ENCODE results near the gene IGF2BP2. TPM values are rescaled to one million over a fixed set of nuclear protein-coding genes. Genes with fewer than 3 reads are reported as not detected.
"Not testable (repeated sequence)": the region's sequence is repeated elsewhere in the genome, so short reads cannot be mapped to it uniquely, and the experiment has no call there.

Gene IGF2BP2
- total RNA-seq, 1 donor from 2014 or later = 19.0 TPM

DNA sequence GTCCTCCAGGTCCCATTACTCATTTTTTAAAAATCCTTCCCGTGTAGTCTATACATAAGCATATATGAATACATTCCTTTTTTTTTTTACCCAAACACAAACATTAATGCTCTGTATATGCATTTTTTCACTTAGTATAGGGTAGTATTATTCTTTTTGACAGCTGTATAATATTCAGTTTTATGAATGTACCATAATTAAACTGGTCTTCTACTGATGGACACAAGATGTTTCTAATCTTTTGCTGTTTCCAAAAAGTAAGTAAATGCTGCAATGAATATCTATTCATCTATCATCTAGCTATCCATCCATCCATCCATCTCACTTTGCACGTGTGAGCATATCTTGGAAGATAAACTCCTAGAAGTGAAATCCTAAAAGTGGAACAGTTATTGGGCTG, 110.8 kb downstream of the IGF2BP2 start:
- DNase-seq (ENCODE audit: low read depth in 2 of 2) = no peak

DNA sequence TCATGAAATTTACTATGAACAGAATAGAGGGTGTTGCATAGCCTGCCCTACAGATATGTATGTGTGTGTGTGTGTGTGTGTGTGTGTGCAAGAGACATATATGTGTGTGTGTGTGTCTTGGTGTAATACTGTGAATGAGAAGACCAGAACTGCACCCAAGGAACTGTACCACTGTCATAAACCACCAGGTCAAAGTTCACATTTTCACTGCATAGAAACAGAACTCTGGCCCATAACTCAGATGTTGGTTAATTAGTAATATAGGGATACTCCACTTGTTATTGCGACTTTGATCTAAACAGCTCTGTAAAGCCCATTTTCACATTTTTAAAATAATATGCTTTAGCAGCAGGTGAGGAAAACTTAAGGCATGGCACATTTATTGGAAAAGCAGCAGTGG, 111.8 kb downstream of the IGF2BP2 start:
- no peak for DNase-seq (ENCODE audit: low read depth in 2 of 2)

DNA sequence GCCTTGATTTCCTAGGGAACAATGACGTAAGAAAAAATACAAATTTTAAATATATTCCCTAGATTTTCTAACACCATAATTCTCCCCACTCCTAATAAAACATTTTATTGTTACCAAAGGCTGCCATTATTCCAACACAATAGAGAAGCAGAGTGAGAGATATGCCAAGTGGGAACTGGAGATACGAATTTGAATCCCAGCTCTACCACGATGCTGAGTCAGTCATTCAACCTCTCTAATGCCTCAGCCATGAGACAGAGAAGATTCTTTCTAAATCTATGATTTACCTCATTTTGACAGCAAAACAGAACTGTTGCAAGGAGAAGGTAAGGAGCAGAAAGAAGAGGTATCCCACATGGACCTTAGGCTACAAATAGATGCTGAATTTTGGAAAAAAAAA, 112.5 kb downstream of the IGF2BP2 start:
- no peak for DNase-seq (ENCODE audit: low read depth in 2 of 2)

DNA sequence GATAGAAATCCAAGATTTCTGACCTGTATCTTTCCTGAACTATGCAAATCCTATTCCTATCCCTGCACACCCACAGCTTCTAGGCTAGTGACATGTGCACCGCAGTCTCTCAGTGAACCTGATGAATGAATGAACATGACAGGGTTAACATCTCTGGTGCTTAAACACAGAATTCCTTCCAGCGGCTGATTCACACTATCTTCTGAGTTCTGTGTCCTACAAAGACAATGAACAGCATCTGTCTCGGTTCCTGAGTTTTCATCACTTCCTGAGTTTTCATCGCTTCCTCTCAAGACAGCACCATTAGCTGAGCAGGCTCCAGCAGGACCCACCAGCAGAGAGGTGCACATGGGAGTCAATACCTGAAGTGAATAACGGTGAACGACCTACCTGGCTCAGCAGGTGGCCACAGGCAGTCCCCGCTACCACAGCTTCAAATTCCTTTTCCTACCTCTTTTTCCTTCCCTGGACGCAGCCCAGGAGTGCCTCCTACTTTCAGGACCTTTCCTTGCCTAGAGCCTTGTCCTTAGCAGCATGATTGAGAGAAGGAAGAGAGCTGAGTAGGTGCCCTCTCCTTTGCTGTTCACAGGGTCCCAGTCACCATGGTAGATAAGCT, 113.5 kb downstream of the IGF2BP2 start:
- peak in 1 of 2 donors; percentile 81 for DNase-seq (ENCODE audit: low read depth in 2 of 2)

DNA sequence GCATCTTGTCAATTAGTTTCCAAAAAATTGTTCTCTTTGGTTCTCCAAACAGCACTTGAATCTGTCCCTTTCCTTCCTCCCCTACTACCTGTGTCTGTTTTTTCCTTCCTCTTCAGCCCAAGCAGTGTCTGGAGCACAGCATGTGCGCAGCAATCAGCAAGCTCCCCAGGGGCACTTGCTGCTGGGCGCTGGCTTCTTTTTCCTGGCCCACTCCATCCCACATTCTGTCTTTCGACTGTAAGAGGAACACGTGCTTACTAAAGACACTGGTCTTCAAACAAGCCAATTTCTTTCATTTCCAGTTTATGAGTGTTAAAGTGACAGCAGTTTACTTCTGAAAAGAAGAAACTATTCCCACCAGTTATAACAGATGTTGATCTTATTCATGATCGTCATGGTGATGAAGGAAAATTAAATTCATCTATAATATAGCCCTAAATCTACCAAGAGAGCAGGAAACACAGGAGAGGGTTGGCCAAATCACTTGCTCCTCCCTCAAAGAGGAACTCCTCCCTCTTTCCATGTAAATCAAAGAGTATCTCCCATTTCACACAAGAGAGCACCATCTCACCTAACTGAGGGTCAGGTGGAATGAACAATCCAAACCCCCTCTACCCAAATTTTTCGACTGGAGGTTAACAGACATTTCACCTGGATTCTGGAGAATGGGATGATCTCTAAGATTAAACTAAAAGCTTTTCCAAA, 115.4 kb downstream of the IGF2BP2 start:
- no peak for DNase-seq (ENCODE audit: low read depth in 2 of 2)

DNA sequence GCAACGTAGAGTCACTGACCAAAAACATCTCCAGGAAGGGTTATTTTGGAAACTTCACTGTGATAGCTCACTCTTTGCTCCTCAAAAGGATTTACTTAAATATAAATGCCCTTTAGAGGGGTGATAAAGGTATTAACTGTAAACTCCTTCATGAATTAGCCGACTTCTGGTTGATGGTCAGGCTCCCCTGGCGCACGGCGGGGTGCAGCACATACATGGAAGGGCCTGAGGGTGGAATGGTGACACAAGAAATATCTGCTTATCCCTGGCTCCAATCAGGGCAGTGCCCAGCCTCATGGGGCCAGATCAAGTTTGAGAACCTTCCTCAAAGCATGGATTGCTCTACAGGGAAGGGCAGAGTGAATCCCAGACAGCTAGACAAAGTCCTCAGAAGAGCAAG, 116.5 kb downstream of the IGF2BP2 start:
- no peak for DNase-seq (ENCODE audit: low read depth in 2 of 2)

DNA sequence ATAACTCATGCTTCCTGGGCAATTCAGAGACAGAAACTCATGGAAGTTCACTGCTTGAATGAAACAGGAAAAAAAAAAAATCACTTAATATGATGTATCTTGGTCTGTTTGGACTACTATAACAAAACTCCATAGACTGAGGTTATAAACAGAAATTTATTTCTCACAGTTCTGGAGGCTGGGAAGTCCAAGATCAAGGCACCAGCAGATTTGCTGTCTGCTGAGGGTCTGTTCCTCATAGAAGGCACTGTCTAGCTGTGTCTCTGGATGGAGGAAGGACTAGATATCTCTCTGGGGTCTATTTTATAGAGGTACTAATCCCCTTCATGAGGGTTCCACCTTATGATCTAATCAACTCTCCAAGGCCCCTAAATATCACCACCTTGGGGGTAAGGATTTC, 119.3 kb downstream of the IGF2BP2 start:
- DNase-seq (ENCODE audit: low read depth in 2 of 2) = no peak

DNA sequence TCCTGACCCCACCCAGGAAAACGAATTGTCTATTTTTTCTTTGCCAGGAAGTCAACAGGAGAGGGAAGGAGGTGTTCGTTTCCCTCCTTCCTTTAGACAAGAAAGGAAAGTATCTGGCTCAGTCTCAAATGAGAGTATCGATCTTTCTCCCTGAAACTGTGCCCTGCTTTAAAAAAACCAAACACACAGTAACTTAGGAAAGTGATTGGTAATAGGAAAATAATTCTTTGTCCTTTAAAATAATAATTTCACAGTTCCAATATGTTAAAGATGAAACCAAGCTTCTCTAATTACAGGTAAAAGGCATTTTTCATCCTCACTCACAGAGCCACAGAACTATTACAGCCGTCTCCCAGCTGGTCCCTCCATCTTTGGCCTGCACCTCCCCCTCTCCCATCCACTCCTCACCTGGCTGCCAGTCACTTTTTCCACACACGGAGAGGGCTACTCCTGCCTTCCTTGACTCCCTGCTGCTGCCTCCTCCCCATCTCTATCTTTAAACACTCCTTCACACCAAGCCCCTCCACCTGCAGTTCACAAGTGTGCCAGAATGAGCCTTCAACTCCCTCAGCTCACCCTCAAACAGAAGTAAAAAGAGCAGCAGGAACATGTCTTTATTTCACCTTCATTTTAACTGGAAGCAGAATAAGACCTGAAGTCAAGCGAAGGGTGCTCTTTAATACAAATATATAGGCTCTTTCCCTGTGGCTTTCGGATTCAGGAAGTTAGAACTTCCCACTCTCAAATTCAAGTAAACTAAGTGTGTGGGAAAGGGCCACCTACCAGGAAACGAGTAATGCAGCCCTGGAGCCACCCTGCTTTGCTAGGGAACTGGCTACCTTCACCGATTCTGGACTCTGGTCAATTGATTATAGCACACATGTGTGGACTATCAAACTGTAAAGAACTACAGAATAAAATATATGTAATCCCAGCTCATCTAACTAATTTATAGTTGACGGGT, 122.3 kb downstream of the IGF2BP2 start:
- peak; percentile 65 to 69 for DNase-seq (ENCODE audit: low read depth in 2 of 2)

DNA sequence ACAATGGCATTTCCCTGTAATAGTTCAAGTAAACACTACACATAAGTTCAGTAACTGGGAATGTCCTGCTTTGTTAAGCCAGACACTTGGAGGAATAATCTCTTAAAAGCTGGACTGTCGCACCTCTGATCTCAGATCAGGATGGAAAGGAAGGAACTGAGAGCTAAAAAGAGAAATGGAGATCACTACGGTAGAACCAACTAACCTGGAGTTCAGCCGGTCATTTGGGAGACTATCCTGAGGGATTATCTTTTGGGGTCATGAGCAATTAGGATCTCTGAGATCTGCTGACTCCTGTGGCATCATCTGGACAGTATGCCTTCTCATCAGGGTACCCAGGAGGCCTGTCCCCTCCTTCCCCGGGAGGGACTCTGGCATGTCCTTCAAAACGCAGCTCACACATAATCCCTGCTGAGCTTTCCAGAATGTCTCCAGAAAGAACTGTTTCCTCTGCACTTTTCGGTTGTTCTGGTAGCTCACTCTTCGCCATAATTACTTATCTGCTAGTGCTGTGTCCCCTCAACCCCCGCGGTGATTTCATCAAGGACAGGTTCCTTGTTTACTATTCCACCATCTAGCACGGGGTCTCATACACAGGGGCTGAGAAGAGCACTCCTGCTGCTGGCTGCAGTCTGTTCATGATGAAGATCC, 123.1 kb downstream of the IGF2BP2 start:
- peak; percentile 28 to 38 for DNase-seq (ENCODE audit: low read depth in 2 of 2)

DNA sequence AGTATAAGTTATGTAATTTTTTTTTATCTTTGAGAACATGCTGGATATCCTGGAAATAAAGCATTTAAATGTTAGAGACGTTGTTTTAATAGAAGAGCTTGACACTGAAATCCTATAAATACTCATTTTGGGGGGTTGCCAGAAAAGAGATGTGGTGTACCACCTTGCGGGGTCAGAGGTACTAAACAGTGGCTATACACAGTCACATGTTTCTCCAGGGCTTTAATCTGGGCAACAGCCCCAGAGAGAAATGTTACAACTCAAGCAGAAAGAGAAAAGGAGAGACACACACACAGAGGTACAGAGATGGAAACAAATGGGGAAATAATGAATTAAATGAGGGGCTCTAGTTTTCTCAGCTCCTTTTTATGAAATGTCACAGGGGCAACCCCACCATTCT, 124.9 kb downstream of the IGF2BP2 start:
- peak in 1 of 2 donors; percentile 28 for DNase-seq (ENCODE audit: low read depth in 2 of 2)

DNA sequence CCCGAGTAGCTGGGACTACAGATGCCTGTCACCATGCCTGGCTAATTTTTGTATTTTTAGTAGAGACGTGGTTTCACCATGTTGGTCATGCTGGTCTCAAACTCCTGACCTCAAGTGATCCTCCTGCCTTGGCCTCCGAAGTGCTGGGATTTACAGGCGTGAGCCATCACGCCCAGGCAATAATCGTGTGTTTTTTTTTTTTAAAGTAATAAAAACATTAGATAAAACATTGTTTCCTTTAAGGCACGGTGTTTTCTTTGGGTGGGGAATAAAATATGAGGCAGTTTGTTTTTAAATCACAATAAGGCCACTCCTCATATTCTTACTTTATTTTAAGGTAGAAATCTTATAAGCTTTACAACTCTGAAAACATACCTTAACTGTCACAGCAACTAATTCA, 127.6 kb downstream of the IGF2BP2 start:
- DNase-seq (ENCODE audit: low read depth in 2 of 2) = not testable (repeated sequence)

DNA sequence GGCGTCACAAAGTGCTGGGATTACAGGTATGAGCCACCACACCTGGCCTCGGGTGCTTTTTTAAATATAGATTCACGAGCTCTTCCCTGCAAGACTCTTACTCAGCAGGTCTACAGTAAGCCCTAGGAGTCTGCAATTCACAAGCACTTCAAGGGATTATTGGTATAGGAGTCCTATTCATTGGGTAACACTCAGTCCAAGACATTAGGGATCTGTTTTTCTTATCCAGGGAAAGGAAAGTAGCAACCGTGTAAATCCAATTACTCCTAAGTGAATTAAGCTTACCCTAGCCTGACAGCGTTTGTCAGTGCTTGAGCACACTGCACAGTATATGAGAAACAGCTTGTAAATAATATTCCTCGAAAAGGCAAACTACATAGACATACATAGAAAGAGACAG, 128.8 kb downstream of the IGF2BP2 start:
- no peak for DNase-seq (ENCODE audit: low read depth in 2 of 2)

DNA sequence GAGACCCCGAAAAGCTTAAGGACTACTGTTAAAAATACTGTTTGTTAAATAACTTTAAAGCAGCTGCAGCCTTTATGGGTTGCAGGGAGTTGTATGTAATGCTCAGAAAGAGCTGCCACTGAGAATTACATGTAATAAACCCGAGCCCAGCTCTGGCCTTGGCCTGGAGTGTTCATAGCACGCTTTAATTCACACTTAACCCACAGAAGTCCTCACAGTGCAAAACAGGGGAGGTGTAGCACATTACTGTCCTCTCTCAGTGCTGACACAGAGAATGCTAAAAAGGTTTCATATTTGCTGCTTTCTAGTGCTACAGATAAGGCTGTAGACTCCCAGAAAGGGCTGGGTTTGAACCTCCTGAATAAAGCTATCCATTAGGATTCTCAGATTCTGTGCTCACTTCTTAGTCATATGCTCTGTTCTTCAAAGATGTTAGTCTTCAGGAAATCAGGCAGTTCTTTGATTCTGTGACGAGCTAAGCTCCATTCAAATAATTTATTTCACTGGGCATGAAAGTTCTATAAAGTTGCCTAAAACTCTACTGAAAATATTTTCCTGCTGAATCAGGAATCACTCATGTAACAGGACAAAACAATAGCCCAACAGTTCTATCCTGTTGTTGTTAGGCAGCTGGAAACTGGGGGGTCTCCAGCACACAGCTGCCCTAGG, 130.7 kb downstream of the IGF2BP2 start:
- peak; percentile 46 to 77 for DNase-seq (ENCODE audit: low read depth in 2 of 2)

DNA sequence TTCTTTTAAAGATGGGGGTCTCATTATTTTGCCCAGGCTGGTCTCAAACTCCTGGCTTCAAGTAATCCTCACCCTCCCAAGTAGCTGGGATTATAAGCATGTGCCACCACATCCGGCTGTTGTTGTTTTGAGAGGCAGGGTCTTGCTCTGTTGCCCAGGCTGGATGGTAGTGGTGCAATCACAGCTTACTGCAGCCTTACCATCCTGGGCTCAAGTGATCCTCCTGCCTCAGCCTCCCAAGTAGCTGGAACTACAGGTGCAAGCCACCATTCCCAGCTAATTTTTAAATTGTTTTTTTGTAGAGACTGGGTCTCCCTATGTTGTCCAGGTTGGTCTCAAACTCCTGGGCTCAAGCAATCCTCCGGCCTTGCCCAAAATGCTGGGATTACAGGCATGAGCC, 133.2 kb downstream of the IGF2BP2 start:
- DNase-seq (ENCODE audit: low read depth in 2 of 2) = no peak

DNA sequence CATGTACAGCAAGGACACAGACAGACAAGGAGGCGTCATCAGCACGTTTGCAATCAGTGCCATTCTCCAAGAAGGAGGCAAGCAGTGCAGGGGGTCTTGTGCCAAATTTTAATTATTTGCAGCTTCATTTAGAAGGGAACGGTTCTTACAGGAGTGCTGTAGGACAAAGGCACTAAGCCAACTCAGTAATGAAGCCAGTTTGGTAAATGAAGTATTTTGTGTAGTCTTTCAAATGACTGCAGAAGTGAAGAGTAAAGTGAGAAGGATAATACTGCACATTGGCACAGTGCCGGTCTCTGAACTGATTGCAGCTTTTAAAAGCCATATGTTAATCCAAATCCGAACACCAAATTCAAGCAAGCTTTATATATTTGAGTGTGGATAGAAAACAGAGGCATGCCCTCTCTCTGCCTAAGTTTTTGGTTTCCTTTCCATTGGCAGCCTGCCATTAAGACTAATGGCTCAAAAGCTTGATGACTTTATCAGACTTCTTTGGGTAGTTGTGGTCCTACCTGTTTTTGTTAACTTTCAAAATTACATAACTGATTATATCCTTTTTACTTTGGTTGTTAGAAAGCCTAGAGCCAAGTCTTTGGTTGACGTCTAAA, 137.5 kb downstream of the IGF2BP2 start:
- no peak for DNase-seq (ENCODE audit: low read depth in 2 of 2)

DNA sequence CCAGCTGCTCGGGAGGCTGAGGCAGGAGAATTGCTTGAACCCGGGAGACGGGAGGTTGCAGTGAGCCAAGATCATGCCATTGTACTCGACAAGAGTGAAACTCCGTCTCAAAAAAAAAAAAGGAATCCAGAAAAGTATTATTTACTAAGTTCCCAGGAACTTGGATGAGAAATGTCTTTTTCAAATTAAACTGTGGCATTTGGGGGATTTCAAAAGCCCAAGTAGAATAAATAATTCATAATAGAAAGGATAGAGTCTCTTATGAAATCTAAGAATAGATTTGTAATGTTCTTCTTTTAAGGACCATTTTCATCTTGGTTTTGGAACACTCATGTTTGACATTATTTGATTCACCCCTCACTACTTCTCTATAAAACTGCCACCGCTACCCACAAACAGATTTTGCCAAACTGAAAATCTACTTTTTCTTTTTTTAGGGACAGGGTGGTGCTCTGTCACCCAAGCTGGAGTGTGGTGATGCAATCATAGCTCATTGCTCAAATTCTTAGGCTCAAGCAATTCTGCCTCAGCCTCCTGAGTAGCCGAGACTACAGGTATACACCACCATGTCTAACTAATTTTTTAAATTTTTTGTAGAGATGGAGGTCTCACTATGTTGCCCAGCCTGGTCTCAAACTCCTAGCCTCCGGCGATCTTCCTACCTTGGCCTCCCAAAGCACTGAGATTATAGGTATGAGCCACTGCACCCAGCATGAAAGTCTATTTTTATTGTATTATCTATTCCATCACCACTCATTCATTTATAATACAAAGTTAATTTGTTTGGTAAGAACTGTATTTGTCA, 139.4 kb downstream of the IGF2BP2 start:
- no peak for DNase-seq (ENCODE audit: low read depth in 2 of 2)

DNA sequence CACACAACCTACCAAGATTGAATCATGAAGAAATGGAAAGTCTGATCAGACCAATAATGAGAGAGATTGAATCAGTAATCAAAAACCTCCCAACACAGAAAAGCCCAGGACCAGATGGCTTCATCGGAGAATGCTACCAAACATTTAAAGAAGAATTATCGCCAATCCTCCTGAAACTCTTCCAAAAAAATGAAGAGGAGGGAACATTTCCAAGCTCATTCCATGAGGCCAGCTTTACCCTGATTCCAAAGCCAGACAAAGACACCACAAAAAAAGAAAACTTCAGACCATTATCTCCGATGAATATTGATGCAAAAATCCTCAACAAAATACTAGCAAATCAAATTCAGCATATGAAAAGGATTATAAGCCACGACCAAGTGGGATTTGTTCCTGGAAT, 144.6 kb downstream of the IGF2BP2 start:
- DNase-seq (ENCODE audit: low read depth in 2 of 2) = no peak

DNA sequence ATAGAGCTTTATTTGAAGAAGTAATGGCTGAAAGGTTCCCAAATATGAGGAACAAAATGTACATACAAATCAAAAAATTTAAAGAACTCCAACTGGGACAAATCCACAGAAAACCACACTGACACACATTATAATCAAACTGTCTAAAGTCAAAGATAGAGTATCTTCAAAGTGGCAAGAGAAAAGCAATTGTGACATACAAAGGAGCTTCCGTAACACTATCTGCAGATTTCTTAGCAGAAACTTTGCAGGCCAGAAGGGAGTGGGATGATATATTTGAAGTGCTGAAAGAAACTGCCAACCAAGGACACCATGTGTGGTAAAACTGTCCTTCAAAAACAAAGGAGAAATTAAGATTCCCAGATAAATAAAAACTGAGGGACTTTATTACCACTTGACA, 146.8 kb downstream of the IGF2BP2 start:
- no peak for DNase-seq (ENCODE audit: low read depth in 2 of 2)

DNA sequence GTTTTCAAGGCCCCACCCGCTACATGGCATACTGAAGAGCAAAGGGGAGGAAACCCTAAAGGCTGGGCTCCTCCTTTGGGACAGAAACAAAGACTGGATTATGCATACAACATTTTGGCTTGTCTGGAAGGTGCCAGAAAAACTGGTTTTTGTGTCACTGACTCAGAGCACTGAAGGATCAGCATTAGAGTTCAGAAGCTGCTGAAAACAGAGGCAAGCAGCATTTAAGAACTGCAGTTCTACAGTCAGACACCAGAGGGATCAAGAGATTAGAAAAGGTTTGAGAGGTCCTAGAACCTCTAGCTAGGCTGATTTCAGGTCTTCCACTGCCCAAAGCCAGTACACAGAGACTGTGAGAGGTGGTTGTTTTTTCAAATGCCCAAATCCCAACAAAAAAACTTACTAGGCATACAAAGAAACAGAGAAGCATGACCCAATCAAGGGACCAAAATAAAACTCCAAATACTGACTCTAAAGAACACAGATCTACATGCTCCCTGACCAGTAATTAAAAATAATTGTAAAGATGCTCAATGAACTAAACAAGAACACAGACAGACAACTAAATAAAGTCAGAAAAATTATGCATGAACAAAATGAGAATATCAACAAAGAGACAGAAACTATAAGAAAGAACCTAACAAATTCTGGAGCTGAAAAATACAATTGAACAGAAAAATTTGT, 147.6 kb downstream of the IGF2BP2 start:
- DNase-seq (ENCODE audit: low read depth in 2 of 2) = peak; percentile 84 to 90

All from lung microvascular endothelial cell (primary cell).